SJCRH30 (cell line): ENCODE measurements around the gene CCDC141. TPM values are rescaled to one million over a fixed set of nuclear protein-coding genes. Genes with fewer than 3 reads are reported as not detected.
"Not testable (repeated sequence)": the region's sequence is repeated elsewhere in the genome, so short reads cannot be mapped to it uniquely, and the experiment has no call there.

Experiments used
- DNase-seq, 2 experiments: peaks; one replicate each; pipeline ENCODE4 v3.0.0-alpha.2; 2015 to 2020
- H3K27ac ChIP-seq: fragments of 250-450 bp; sonication (Bioruptor Pico); 2 replicates; pipeline ENCODE4 v1.5.1; 2020; ENCODE audit warnings: mild to moderate bottlenecking, moderate library complexity
- H3K27me3 ChIP-seq: fragments of 250-450 bp; sonication (Bioruptor Pico); 2 replicates; pipeline ENCODE4 v1.5.1; 2020; ENCODE audit warnings: mild to moderate bottlenecking, moderate library complexity
- H3K36me3 ChIP-seq: fragments of 250-450 bp; sonication (Bioruptor Pico); 2 replicates; pipeline ENCODE4 v1.5.1; 2020; ENCODE audit warnings: mild to moderate bottlenecking, moderate library complexity
- H3K4me1 ChIP-seq: fragments of 250-450 bp; sonication (Bioruptor Pico); 2 replicates; pipeline ENCODE4 v1.5.1; 2020; ENCODE audit warnings: mild to moderate bottlenecking, moderate library complexity
- H3K4me3 ChIP-seq: fragments of 250-450 bp; sonication (Bioruptor Pico); 2 replicates; pipeline ENCODE4 v1.5.1; 2020; ENCODE audit warnings: mild to moderate bottlenecking, moderate library complexity
- H3K9me3 ChIP-seq: fragments of 250-450 bp; sonication (Bioruptor Pico); replicated peaks from 2 replicates; pipeline ENCODE4 v1.5.1; 2020; ENCODE audit warnings: mild to moderate bottlenecking, moderate library complexity
- total RNA-seq: library from RNA; depleted of rRNA; stranded (reverse); fragments of >200 nt; shearing (Covaris generic); gene quantifications from 2 replicates; pipeline ENCODE4 v1.2.3, GENCODE V29; 2014; rRNA removed

The CCDC141 gene
- total RNA-seq: 5.3 and 5.5 TPM in 2 replicates

- Histone ChIP-seq H3K27ac (peak within 1 kb of the TSS; percentile 56), H3K36me3 (no peaks in the 10 kb centered on the region), H3K4me1 (peaks cover 27% of the 10 kb centered on the region), H3K9me3 (no peaks in the 10 kb centered on the region), H3K4me3 (peak within 1 kb of the TSS; percentile 55), H3K27me3 (no peaks in the 10 kb centered on the region)
- DNase-seq: peak; percentile 27 to 62
Measured at GRCh38 chr2:179049546-179050311, at the start of gene CCDC141. Gene CCDC141, minus strand, starts transcription at chr2:179050137. Its CDS starts 196 bp downstream, at chr2:179049941.

GRCh38 chr2:179098080-179098689, 48.2 kb upstream of the CCDC141 start:
- Histone ChIP-seq H3K36me3 (no peaks in the 10 kb centered on the region), H3K9me3 (no peaks in the 10 kb centered on the region), H3K4me3 (no peak overlapping the region), H3K4me1 (no peaks in the 10 kb centered on the region), H3K27me3 (no peaks in the 10 kb centered on the region), H3K27ac (no peak overlapping the region)
- no peak for DNase-seq

- no peaks in the 10 kb centered on the region for H3K9me3 ChIP-seq
- H3K36me3 ChIP-seq: no peaks in the 10 kb centered on the region
- H3K27ac ChIP-seq: no peak overlapping the region
- H3K4me3 ChIP-seq: no peak overlapping the region
- H3K4me1 ChIP-seq: no peaks in the 10 kb centered on the region
- no peak for DNase-seq
- H3K27me3 ChIP-seq: no peaks in the 10 kb centered on the region
Measured at GRCh38 chr2:179097131-179097530, 47.2 kb upstream of the CCDC141 start.

- Histone ChIP-seq H3K27me3 (no peaks in the 10 kb centered on the region), H3K4me1 (no peaks in the 10 kb centered on the region), H3K4me3 (no peak overlapping the region), H3K9me3 (no peaks in the 10 kb centered on the region), H3K36me3 (no peaks in the 10 kb centered on the region), H3K27ac (no peak overlapping the region)
- DNase-seq: no peak
Measured at GRCh38 chr2:179096090-179096489, 46.2 kb upstream of the CCDC141 start.

- DNase-seq, H3K36me3 ChIP-seq, H3K4me3 ChIP-seq, H3K27me3 ChIP-seq, H3K27ac ChIP-seq, H3K9me3 ChIP-seq, H3K4me1 ChIP-seq: not testable (repeated sequence)
Measured at GRCh38 chr2:179092912-179093311, 43.0 kb upstream of the CCDC141 start.

- Histone ChIP-seq H3K36me3 (no peaks in the 10 kb centered on the region), H3K27me3 (no peaks in the 10 kb centered on the region), H3K9me3 (no peaks in the 10 kb centered on the region; the same call in 1 of the 2 replicates), H3K27ac (no peak overlapping the region), H3K4me3 (no peak overlapping the region), H3K4me1 (no peaks in the 10 kb centered on the region)
- DNase-seq: no peak
Measured at GRCh38 chr2:179082697-179083096, 32.8 kb upstream of the CCDC141 start.

GRCh38 chr2:179081954-179082353, 32.0 kb upstream of the CCDC141 start:
- Histone ChIP-seq H3K4me3 (no peak overlapping the region), H3K9me3 (peaks cover 4% of the 10 kb centered on the region; the same call in 1 of the 2 replicates), H3K27ac (no peak overlapping the region), H3K4me1 (no peaks in the 10 kb centered on the region), H3K36me3 (no peaks in the 10 kb centered on the region), H3K27me3 (no peaks in the 10 kb centered on the region)
- DNase-seq: no peak

- H3K4me3 ChIP-seq: no peak overlapping the region
- no peaks in the 10 kb centered on the region for H3K4me1 ChIP-seq
- no peaks in the 10 kb centered on the region for H3K27me3 ChIP-seq
- peaks cover 4% of the 10 kb centered on the region; the same call in 1 of the 2 replicates for H3K9me3 ChIP-seq
- no peak overlapping the region for H3K27ac ChIP-seq
- no peak for DNase-seq
- H3K36me3 ChIP-seq: no peaks in the 10 kb centered on the region
Measured at GRCh38 chr2:179072527-179072926, 22.6 kb upstream of the CCDC141 start.

- H3K9me3 ChIP-seq: no peaks in the 10 kb centered on the region; the same call in 1 of the 2 replicates
Measured at GRCh38 chr2:179071810-179072355, 21.9 kb upstream of the CCDC141 start.

GRCh38 chr2:179070895-179071294, 21.0 kb upstream of the CCDC141 start:
- H3K9me3 ChIP-seq: no peaks in the 10 kb centered on the region; the same call in 1 of the 2 replicates
- H3K36me3 ChIP-seq: no peaks in the 10 kb centered on the region
- no peak overlapping the region for H3K27ac ChIP-seq
- H3K4me3 ChIP-seq: no peak overlapping the region
- no peaks in the 10 kb centered on the region for H3K27me3 ChIP-seq
- H3K4me1 ChIP-seq: no peaks in the 10 kb centered on the region
- no peak for DNase-seq

More at GRCh38 chr2:179071810-179072355, 21.9 kb upstream of the CCDC141 start:
- no peaks in the 10 kb centered on the region for H3K36me3 ChIP-seq
- no peak for DNase-seq
- H3K27me3 ChIP-seq: no peaks in the 10 kb centered on the region
- no peak overlapping the region for H3K27ac ChIP-seq
- H3K4me1 ChIP-seq: no peaks in the 10 kb centered on the region
- no peak overlapping the region for H3K4me3 ChIP-seq

- Histone ChIP-seq H3K36me3 (no peaks in the 10 kb centered on the region), H3K4me1 (no peaks in the 10 kb centered on the region), H3K4me3 (no peak overlapping the region), H3K9me3 (no peaks in the 10 kb centered on the region; the same call in 1 of the 2 replicates), H3K27ac (no peak overlapping the region), H3K27me3 (no peaks in the 10 kb centered on the region)
- DNase-seq: no peak
Measured at GRCh38 chr2:179069685-179070084, 19.7 kb upstream of the CCDC141 start.

- H3K4me3 ChIP-seq: no peak overlapping the region
- no peaks in the 10 kb centered on the region for H3K4me1 ChIP-seq
- no peak overlapping the region for H3K27ac ChIP-seq
- H3K36me3 ChIP-seq: no peaks in the 10 kb centered on the region
- H3K27me3 ChIP-seq: no peaks in the 10 kb centered on the region
- DNase-seq: no peak
- no peaks in the 10 kb centered on the region; the same call in 1 of the 2 replicates for H3K9me3 ChIP-seq
Measured at GRCh38 chr2:179068991-179069643, 19.2 kb upstream of the CCDC141 start.

- Histone ChIP-seq H3K4me3 (no peak overlapping the region), H3K9me3 (no peaks in the 10 kb centered on the region), H3K4me1 (peaks cover 19% of the 10 kb centered on the region), H3K36me3 (no peaks in the 10 kb centered on the region), H3K27ac (peak overlapping the region; percentile 7; the same call in 1 of the 2 replicates), H3K27me3 (no peaks in the 10 kb centered on the region)
- no peak for DNase-seq
Measured at GRCh38 chr2:179059026-179059700, 9.2 kb upstream of the CCDC141 start.

GRCh38 chr2:179057737-179058136, 7.8 kb upstream of the CCDC141 start:
- peak in 1 of 2 experiments; percentile 30 for DNase-seq
- Histone ChIP-seq H3K9me3 (no peaks in the 10 kb centered on the region), H3K27ac (no peak overlapping the region), H3K27me3 (no peaks in the 10 kb centered on the region), H3K4me3 (no peak overlapping the region), H3K4me1 (peaks cover 19% of the 10 kb centered on the region), H3K36me3 (no peaks in the 10 kb centered on the region)
